Left ventricle myocardium inferior (tissue), 1 donor: Measurements from ENCODE around the gene MAP2. TPM values are rescaled to one million over a fixed set of nuclear protein-coding genes. Genes with fewer than 3 reads are reported as not detected.

Experiments used
- DNase-seq: peaks from one replicate; pipeline ENCODE4 v3.0.0-alpha.2; 2020
- H3K27ac ChIP-seq: fragments of 200-600 bp; replicated peaks from 2 replicates; pipeline ENCODE4 v1.8.0; 2021
- H3K27me3 ChIP-seq: fragments of 200-600 bp; 2 replicates; pipeline ENCODE4 v1.8.0; 2021; ENCODE audit warnings: low read depth
- H3K36me3 ChIP-seq: fragments of 200-600 bp; 2 replicates; pipeline ENCODE4 v1.8.0; 2021
- H3K4me1 ChIP-seq: fragments of 200-600 bp; 2 replicates; pipeline ENCODE4 v1.8.0; 2021
- H3K4me3 ChIP-seq: fragments of 200-600 bp; 2 replicates; pipeline ENCODE4 v1.8.0; 2021; ENCODE audit warnings: mild to moderate bottlenecking, moderate library complexity
- H3K9me3 ChIP-seq: fragments of 200-600 bp; replicated peaks from 2 replicates; pipeline ENCODE4 v1.8.0; 2021
- intact Hi-C: fragments of 100-400 bp; cut with micrococcal nuclease; formaldehyde crosslinking; loops from one replicate; pipeline ENCODE4 v1.11.0; 2022
- total RNA-seq: library from RNA; stranded (reverse); fragmentation: NEBNext Ultra II Directional; extraction: Animal tissue kit (Norgen Biotek cat#: 25700); gene quantifications from one replicate; pipeline ENCODE4 v1.2.1, GENCODE V29; 2021
- TF ChIP-seq, protein P1 (sequence below): fragments of 200-600 bp; IDR thresholded peaks from 2 replicates; pipeline ENCODE4 v1.8.0; 2021; ENCODE audit warnings: antibody characterized with exemption, mild to moderate bottlenecking, borderline replicate concordance
- donor health status: DM: no; HTN: yes; CAD: no; lungs with severe emphysema.

Gene MAP2
- total RNA-seq, 1 donor from 2014 or later, result 6.2 TPM

DNA sequence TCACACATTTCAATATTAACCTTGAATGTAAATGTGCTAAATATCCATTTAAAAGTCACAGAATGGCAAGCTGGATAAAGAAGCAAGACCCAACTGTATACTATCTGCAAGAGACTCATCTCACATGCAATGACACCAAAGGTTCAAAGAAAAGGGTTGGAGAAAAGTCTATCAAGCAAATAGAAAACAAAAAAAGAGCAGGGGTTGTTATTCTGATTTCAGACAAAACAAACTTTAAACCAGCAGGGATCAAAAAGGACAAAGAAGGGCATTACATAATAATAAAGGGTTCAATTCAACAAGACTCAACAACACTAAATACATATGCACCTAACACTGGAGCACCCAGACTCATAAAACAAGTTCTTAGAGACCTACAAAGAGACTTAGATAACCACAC is 333.3 kb downstream of the MAP2 start:
- peaks cover 15% of the 10 kb centered on the region for H3K9me3 ChIP-seq
- TF ChIP-seq, protein P1, sequence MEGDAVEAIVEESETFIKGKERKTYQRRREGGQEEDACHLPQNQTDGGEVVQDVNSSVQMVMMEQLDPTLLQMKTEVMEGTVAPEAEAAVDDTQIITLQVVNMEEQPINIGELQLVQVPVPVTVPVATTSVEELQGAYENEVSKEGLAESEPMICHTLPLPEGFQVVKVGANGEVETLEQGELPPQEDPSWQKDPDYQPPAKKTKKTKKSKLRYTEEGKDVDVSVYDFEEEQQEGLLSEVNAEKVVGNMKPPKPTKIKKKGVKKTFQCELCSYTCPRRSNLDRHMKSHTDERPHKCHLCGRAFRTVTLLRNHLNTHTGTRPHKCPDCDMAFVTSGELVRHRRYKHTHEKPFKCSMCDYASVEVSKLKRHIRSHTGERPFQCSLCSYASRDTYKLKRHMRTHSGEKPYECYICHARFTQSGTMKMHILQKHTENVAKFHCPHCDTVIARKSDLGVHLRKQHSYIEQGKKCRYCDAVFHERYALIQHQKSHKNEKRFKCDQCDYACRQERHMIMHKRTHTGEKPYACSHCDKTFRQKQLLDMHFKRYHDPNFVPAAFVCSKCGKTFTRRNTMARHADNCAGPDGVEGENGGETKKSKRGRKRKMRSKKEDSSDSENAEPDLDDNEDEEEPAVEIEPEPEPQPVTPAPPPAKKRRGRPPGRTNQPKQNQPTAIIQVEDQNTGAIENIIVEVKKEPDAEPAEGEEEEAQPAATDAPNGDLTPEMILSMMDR, result no peak
- no peak for DNase-seq
- peaks cover 20% of the 10 kb centered on the region for H3K27me3 ChIP-seq
- H3K36me3 ChIP-seq, result no peaks in the 10 kb centered on the region
- H3K27ac ChIP-seq, result no peak overlapping the region
- no peak overlapping the region for H3K4me3 ChIP-seq
- intact Hi-C loops, result no loop called here
- H3K4me1 ChIP-seq, result no peaks in the 10 kb centered on the region

DNA sequence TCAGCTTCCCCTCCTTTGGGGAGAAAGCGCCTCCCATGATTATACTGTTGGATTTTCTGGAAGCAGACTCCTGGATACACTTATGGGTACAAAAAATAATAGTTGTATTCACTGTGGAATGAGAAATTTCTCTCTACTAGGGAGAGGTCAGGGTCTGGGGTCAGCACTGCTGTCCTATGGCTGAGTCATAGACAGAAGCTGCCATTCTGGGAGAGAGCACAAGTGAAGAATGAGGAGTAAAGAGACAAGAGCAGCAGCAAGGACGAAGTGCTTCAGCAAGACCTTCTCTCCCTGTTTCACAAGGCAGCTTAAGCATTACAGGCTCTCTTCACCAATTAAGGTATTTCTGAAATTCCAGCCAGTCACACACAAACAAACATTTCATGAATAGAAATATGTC is 337.7 kb downstream of the MAP2 start:
- no peaks in the 10 kb centered on the region for H3K4me1 ChIP-seq
- no peaks in the 10 kb centered on the region for H3K36me3 ChIP-seq
- peaks cover 15% of the 10 kb centered on the region for H3K9me3 ChIP-seq
- TF ChIP-seq, protein P1, result no peak
- H3K4me3 ChIP-seq, result no peak overlapping the region
- H3K27me3 ChIP-seq, result peaks cover 3% of the 10 kb centered on the region
- no peak for DNase-seq
- intact Hi-C loops, result no loop called here
- H3K27ac ChIP-seq, result no peak overlapping the region

DNA sequence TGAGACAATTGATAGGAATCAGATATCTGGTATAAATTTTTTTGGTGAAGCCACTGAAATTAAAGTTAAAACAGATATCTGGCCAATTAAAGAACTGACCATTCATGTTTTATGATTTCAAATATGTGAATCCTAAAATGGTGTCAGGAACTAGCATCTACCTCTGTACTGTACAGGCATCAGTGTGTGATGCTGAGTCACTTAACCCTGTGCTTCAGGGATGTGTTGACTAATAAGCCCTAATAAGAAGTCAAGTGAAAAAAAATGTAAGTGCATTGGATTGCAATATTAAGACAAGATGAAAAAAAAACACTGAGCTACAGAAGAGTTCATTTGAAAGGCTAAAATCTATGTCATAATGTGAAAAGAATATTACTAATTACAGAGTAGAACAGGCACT is 338.7 kb downstream of the MAP2 start:
- Histone ChIP-seq H3K9me3 (peaks cover 15% of the 10 kb centered on the region), H3K4me3 (no peak overlapping the region), H3K36me3 (no peaks in the 10 kb centered on the region), H3K4me1 (no peaks in the 10 kb centered on the region), H3K27me3 (no peaks in the 10 kb centered on the region), H3K27ac (no peak overlapping the region)
- TF ChIP-seq, protein P1, result no peak
- intact Hi-C loops, result no loop called here
- no peak for DNase-seq

DNA sequence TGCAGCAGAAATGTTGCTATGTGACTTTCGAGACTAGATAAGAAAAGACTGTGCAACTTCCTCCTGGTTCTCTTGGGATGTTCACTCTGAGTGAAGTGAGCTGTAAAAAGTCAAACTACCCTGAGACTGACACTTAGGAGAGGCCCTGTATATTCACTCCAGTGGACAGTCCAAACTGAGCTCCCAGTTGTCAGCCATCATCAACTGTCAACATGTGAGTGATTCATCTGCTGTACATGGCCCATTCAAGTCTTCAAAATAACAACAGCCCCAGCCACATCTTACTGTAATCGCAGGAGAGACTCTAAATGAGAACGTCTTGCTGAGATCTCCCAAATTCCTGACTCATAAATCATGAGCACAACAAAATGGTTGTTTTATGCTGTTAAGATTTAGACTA is 339.3 kb downstream of the MAP2 start:
- intact Hi-C loops, result no loop called here
- DNase-seq, result no peak
- no peaks in the 10 kb centered on the region for H3K36me3 ChIP-seq
- TF ChIP-seq, protein P1, result no peak
- no peaks in the 10 kb centered on the region for H3K4me1 ChIP-seq
- H3K4me3 ChIP-seq, result no peak overlapping the region
- peaks cover under 1% of the 10 kb centered on the region for H3K27me3 ChIP-seq
- no peak overlapping the region for H3K27ac ChIP-seq
- peaks cover 15% of the 10 kb centered on the region for H3K9me3 ChIP-seq

DNA sequence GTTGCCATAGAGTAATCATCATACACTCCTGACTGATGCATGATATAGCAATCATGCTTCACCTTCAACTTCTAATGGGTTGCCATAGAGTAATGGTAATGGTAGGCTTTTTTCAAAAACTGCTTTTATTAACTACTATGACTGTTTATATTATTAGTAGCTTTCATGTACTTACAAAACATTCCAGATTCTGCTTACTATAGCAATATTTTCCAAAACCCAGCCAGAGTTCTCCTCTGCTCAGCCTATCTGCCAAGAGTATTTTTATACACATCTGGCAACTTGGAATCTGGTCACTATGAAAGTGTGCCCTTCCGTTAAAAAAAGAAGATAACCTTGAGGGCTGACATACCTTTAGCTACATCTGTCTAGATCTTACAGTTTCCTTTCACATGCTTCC is 342.8 kb downstream of the MAP2 start:
- peaks cover 5% of the 10 kb centered on the region for H3K4me1 ChIP-seq
- H3K9me3 ChIP-seq, result no peaks in the 10 kb centered on the region
- H3K4me3 ChIP-seq, result no peak overlapping the region
- peaks cover 27% of the 10 kb centered on the region for H3K27me3 ChIP-seq
- H3K27ac ChIP-seq, result no peak overlapping the region
- H3K36me3 ChIP-seq, result no peaks in the 10 kb centered on the region
- intact Hi-C loops, result no loop called here
- TF ChIP-seq, protein P1, result no peak
- DNase-seq, result no peak

DNA sequence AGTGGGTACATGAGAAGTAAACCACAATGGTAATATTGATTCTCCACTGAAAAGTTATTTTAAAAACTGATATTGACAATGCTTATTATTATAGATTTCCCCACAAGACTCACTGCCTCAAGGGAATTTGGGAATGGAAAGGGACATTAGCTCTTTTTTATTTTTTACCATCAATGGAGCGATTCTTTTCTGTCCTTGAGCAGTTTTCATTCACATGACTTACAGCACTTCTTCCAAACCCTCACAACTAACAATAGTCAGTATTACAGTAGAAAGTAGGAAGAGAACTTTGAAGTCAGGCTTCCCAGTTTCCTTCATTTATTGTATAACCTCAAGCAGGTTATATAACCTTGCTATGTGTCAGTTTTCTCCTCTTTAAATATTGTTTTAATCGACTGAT is 343.5 kb downstream of the MAP2 start:
- TF ChIP-seq, protein P1, result no peak
- intact Hi-C loops, result no loop called here
- Histone ChIP-seq H3K4me3 (no peak overlapping the region), H3K36me3 (no peaks in the 10 kb centered on the region), H3K9me3 (no peaks in the 10 kb centered on the region), H3K27ac (no peak overlapping the region), H3K4me1 (peaks cover 9% of the 10 kb centered on the region), H3K27me3 (peaks cover 34% of the 10 kb centered on the region)
- DNase-seq, result no peak
